GM12873 (cell line): ENCODE data around the gene LYZL1.

Experiments used
- CTCF ChIP-seq: IDR thresholded peaks from 2 replicates; pipeline ENCODE4 v1.5.1; 2012; ENCODE audit warnings: low read depth, mild to moderate bottlenecking, moderate library complexity, low read length, control low read depth; ENCODE audit not compliant: insufficient read depth; ENCODE audit errors: missing control alignments

The LYZL1 gene

DNA sequence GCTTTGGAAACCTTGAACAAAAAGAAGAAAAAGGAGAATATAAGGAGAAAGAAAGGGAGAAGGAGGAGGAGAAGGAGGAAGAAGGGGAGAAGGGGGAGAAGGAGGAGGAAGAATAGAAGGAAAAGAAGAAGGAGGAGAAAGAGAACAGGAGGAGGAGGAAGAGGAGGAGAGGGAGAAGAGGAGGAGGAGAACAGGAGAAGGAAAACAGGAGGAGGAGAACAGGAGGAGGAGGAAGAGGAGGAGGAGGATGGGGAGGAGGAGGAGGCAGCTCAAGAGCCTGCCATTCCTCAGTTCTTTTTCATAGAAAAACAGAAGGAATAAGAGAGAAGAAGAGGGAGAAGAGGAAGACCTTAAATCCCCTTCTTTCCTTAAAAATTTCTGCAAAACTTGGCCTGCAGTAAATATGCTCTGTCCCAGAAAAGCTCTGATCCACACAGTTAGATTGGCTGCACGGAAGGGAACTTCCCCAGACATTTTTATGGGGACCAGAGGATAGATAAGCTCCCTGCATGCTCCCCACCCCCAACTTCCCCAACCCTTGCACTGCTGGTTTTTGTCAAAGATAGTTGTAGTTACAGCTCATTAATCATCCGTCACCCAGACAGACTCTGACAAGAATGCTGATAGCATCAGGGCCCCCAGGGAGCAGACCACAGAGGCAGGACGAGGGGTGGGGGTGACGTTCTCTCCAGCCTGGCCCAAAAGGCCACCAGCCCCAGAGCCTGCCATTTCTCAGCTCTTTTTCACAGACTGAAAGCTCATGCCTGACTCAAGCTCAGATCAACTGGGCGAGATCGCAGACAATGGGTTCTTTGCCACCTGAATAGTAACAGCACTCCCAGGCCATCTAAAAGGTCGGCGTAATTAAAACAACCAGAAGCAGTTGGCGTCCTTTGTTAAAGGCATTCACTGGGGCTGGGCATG lies 34.5 kb upstream of the LYZL1 start:
- no peak for TF ChIP-seq CTCF

DNA sequence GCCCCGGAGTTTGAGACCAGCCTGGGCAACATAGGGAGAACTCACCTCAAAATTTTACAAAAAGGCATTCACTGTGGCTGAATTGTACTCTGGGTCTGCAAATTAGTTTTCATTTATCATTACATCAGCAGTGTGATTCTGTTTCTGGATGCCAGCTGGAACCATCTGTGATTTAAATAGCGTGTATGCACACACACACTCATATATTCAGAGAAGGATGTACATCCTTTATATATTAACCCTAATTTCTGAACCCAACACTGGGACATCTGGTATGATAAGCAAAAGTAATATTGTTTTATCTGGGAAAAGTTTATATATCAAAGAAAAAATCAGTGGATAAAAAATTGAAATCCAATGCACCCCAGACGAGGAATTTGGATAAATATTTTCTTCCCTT lies 33.8 kb upstream of the LYZL1 start:
- no peak for TF ChIP-seq CTCF

GRCh38 chr10:29256019-29256418 lies 32.9 kb upstream of the LYZL1 start:
- TF ChIP-seq CTCF = no peak

GRCh38 chr10:29256586-29256985 lies 32.3 kb upstream of the LYZL1 start:
- no peak for TF ChIP-seq CTCF

DNA sequence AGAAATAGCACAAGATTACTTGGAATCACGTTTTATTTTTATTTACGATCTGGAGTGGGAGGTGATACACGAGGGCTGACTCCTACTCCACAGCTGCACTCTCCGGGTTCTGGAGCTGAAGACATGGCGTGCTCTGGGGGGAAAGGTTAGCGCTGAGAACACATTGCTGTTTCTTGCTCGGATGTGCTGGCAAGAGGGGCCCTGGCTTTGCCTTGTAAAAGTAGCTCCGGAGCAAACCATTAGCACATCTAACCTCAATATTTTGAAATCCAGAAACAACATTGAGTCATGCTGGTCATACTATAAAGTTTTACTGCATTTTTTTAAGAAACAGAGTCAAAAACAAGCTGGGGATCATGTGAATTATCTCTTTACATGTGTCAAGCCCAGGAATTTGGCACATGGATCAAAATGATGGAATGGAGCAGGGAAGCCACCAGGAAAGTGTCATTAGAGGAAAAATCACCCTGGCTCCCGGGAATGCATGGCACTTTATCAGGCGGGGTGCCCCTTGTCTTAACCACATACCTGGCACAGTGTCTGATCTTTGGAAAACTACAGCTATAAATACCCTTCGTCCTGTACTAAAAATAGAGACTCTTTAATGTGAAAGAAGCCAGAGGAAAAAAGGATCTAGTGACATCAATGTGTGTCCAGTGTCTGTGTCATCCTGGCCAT lies 31.6 kb upstream of the LYZL1 start:
- TF ChIP-seq CTCF = no peak

- TF ChIP-seq CTCF = no peak
Measured at GRCh38 chr10:29257784-29258135, 31.1 kb upstream of the LYZL1 start.

DNA sequence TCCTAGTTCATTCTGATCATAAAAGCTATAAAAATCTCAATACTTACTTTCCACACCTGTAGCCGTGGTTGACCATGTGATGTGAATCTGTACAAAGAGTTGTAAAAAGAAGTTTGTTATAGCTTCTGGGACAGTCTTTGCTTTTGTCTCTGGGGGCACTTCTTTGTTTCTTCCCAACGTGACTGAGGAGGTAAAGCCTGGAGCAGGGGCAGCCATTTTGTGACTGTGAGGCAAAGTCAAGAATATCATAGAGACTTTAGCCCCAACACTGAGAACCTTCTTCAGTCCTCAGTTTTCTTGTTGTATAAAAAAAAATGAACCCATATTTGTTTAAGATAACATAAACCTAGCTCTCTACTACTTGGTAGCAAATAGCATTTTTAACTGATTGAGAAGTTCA lies 29.4 kb upstream of the LYZL1 start:
- TF ChIP-seq CTCF = no peak
